OCI-LY3 (cell line): ENCODE results near the gene CACNA1C.

Experiments
- H2AFZ ChIP-seq: fragments of 200-600, 300-600 bp; shearing (Covaris generic); 2 replicates; pipeline ENCODE4 v1.6.0; 2014; ENCODE audit warnings: antibody characterized with exemption, low read depth, low read length
- H3K27ac ChIP-seq: fragments of 200-600, 300-600 bp; sonication (generic); 2 replicates; pipeline ENCODE4 v1.5.1; 2014; ENCODE audit warnings: mild to moderate bottlenecking, low read length, moderate library complexity, mixed read lengths
- H3K27me3 ChIP-seq: fragments of 200-600, 300-600 bp; sonication (generic); 2 replicates; pipeline ENCODE4 v1.6.1; 2014; ENCODE audit warnings: low read depth, low read length, mixed read lengths
- H3K36me3 ChIP-seq: fragments of 200-600, 300-600 bp; sonication (generic); replicated peaks from 2 replicates; pipeline ENCODE3; 2014; ENCODE audit warnings: low read depth, low read length, mixed read lengths
- H3K4me1 ChIP-seq: fragments of 300-600, 200-600 bp; sonication (generic); 2 replicates; pipeline ENCODE4 v1.6.1; 2014; ENCODE audit warnings: low read length, mixed read lengths
- H3K4me2 ChIP-seq: fragments of 200-600, 300-600 bp; sonication (generic); 2 replicates; pipeline ENCODE4 v1.6.1; 2014; ENCODE audit warnings: low read length, mixed read lengths
- H3K4me3 ChIP-seq: fragments of 300-600, 200-600 bp; sonication (generic); 2 replicates; pipeline ENCODE4 v1.5.1; 2014; ENCODE audit warnings: antibody characterized with exemption, mild to moderate bottlenecking, low read length, moderate library complexity
- H3K79me2 ChIP-seq: fragments of 300-600, 200-600 bp; shearing (Covaris generic); 2 replicates; pipeline ENCODE4 v1.6.1; 2014; ENCODE audit warnings: mild to moderate bottlenecking, low read length, mixed read lengths
- H3K9ac ChIP-seq: fragments of 300-600, 200-600 bp; shearing (Covaris generic); 2 replicates; pipeline ENCODE4 v1.6.0; 2014; ENCODE audit warnings: mild to moderate bottlenecking, low read length, moderate library complexity
- H3K9me3 ChIP-seq: fragments of 200-600, 300-600 bp; shearing (Covaris generic); 2 replicates; pipeline ENCODE4 v1.6.1; 2014; ENCODE audit warnings: low read length, mixed read lengths; ENCODE audit not compliant: insufficient read depth
- H4K20me1 ChIP-seq: fragments of 200-600, 300-600 bp; sonication (generic); 2 replicates; pipeline ENCODE4 v1.6.1; 2016; ENCODE audit warnings: low read length, mixed read lengths; ENCODE audit not compliant: insufficient read depth
- CTCF ChIP-seq: fragments of 200-600, 300-600 bp; sonication (generic); IDR thresholded peaks from 2 replicates; pipeline ENCODE4 v1.5.1; 2014; ENCODE audit warnings: antibody characterized with exemption, low read length, low read depth
- EZH2phosphoT487 ChIP-seq: fragments of 200-600 bp; shearing (Covaris generic); IDR thresholded peaks from 2 replicates; pipeline ENCODE4 v1.6.1; 2018; ENCODE audit warnings: antibody characterized with exemption, mixed run types, low read depth

CACNA1C gene

GRCh38 chr12:2014231-2014630, 38.6 kb upstream of the CACNA1C start:
- peaks cover 17% of the 10 kb centered on the region for H3K4me1 ChIP-seq
- H3K79me2 ChIP-seq: no peaks in the 10 kb centered on the region
- TF ChIP-seq EZH2phosphoT487: no peak
- TF ChIP-seq CTCF: no peak
- H3K27ac ChIP-seq: no peak overlapping the region
- no peaks in the 10 kb centered on the region for H3K9me3 ChIP-seq
- H3K9ac ChIP-seq: no peak overlapping the region
- no peak overlapping the region for H3K4me2 ChIP-seq
- peaks cover 4% of the 10 kb centered on the region for H3K27me3 ChIP-seq
- no peaks in the 10 kb centered on the region for H4K20me1 ChIP-seq
- no peak overlapping the region for H3K4me3 ChIP-seq
- H3K36me3 ChIP-seq: no peaks in the 10 kb centered on the region
- H2AFZ ChIP-seq: no peak overlapping the region

GRCh38 chr12:2016862-2017545, 35.8 kb upstream of the CACNA1C start:
- H3K79me2 ChIP-seq: no peaks in the 10 kb centered on the region
- H3K27me3 ChIP-seq: peaks cover 19% of the 10 kb centered on the region
- no peak overlapping the region for H3K27ac ChIP-seq
- no peak overlapping the region for H3K9ac ChIP-seq
- no peaks in the 10 kb centered on the region for H3K9me3 ChIP-seq
- H3K4me1 ChIP-seq: peaks cover 13% of the 10 kb centered on the region
- H4K20me1 ChIP-seq: no peaks in the 10 kb centered on the region
- no peak for TF ChIP-seq CTCF
- TF ChIP-seq EZH2phosphoT487: no peak
- H3K4me3 ChIP-seq: peak overlapping the region; percentile 44
- no peak overlapping the region for H2AFZ ChIP-seq
- no peaks in the 10 kb centered on the region for H3K36me3 ChIP-seq
- peak overlapping the region; percentile 73 for H3K4me2 ChIP-seq

- TF ChIP-seq CTCF: no peak
- TF ChIP-seq EZH2phosphoT487: no peak
- H3K36me3 ChIP-seq: no peaks in the 10 kb centered on the region
- H3K4me2 ChIP-seq: peak overlapping the region; percentile 73
- H3K27ac ChIP-seq: no peak overlapping the region
- H3K9ac ChIP-seq: no peak overlapping the region
- H2AFZ ChIP-seq: no peak overlapping the region
- H3K27me3 ChIP-seq: peaks cover 21% of the 10 kb centered on the region
- no peaks in the 10 kb centered on the region for H4K20me1 ChIP-seq
- peak overlapping the region; percentile 44 for H3K4me3 ChIP-seq
- no peaks in the 10 kb centered on the region for H3K9me3 ChIP-seq
- H3K4me1 ChIP-seq: peaks cover 13% of the 10 kb centered on the region
- no peaks in the 10 kb centered on the region for H3K79me2 ChIP-seq
These were observed 35.0 kb upstream of the CACNA1C start for GRCh38 chr12:2017546-2018337.

GRCh38 chr12:2018391-2018790, 34.4 kb upstream of the CACNA1C start:
- Histone ChIP-seq H3K4me2 (no peak overlapping the region), H3K79me2 (no peaks in the 10 kb centered on the region), H3K9ac (no peak overlapping the region), H3K4me3 (no peak overlapping the region), H3K36me3 (no peaks in the 10 kb centered on the region), H3K27ac (no peak overlapping the region), H3K4me1 (peaks cover 13% of the 10 kb centered on the region), H2AFZ (no peak overlapping the region), H4K20me1 (no peaks in the 10 kb centered on the region), H3K27me3 (peaks cover 27% of the 10 kb centered on the region), H3K9me3 (no peaks in the 10 kb centered on the region)
- TF ChIP-seq EZH2phosphoT487 (no peak), CTCF (no peak)
